GM21619 (cell line): ENCODE data around the gene TMEM123.

ENCODE experiments used
- ATAC-seq: cut with Tn5 transposase; IDR thresholded peaks from one replicate; pipeline ENCODE4 v1.9.1; 2021; ENCODE audit not compliant: unreplicated experiment

The TMEM123 gene

GRCh38 chr11:102426570-102426969, 26.0 kb downstream of the TMEM123 start:
- ATAC-seq = no peak

DNA sequence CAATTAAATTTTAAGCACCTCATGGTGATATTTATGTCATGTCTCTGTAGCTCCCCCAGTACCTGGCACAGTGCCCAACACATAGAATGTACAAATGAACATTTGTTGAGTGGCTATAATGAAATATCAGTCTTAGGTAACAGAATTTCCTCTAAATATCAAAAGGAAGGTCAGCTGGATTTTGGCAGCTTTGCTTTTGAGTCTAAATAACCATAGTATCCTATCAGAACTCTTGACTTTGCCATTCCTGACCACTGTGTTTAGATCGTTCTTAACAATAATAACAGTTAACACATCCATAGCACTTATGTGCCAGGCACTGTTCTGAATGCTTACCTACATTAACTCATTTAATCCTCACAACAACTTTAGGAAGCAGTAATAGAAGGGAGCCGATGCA, 26.6 kb downstream of the TMEM123 start:
- no peak for ATAC-seq

- ATAC-seq = no peak
Measured at GRCh38 chr11:102423936-102424335, 28.6 kb downstream of the TMEM123 start.

DNA sequence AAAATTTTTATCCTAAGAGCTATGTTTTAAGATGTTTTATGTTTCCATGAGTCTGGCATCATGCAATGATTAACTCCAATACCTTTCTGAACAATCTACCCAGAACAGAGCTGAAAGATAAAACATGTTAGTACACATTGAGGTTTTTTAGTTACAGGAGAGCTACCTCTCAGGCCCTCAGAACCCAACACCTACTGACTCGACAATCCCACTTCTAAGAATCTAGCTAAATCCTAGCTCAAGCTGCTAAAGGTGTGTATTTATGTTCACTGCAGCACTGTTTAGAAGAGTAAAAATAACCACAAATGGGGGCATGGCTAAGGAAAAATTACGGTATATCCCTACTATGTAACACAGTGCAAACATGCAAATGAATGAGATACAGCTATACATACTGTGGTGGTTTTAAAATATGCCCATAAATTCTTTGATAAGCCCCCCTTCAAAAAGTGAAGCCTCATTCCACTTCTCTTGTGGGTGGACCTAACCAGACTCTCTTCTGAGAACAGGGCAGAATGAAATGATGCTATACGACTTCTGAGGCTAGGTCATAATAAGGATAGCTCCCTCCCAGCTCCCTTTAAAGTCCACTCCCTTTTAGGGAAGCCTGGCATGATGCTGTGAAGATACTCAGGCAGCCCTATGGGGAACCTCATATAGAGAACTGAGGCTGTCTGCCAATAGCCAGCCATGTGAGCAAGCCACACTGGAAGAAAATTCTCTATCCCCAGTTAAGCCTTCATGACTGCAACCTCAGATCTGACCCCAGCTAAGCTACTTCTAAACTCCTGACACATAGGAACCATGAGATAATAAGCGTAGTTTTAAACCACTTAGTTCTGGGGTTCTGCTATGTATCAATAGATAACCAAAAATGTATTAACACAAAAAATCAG, 29.5 kb downstream of the TMEM123 start:
- ATAC-seq = no peak

- no peak for ATAC-seq
Measured at GRCh38 chr11:102421261-102421660, 31.3 kb downstream of the TMEM123 start.

DNA sequence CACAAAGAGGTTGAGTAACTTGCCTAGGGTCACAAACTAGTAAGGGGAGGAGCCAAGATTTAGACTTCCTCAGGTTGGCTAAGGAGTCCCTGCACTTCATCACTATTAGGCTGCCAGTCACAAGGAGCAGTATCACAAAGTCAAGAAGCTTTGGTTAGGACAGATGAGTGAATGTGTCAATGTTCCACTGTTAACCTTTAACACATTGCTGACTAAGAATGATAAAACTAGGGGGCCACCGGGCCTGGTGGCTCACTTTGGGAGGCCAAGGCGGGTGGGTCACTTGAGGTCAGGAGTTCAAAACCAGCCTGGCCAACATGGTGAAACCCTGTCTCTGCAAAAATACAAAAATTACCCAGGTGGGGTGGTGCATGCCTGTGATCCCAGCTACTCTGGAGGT, 32.0 kb downstream of the TMEM123 start:
- ATAC-seq = peak; percentile 88

DNA sequence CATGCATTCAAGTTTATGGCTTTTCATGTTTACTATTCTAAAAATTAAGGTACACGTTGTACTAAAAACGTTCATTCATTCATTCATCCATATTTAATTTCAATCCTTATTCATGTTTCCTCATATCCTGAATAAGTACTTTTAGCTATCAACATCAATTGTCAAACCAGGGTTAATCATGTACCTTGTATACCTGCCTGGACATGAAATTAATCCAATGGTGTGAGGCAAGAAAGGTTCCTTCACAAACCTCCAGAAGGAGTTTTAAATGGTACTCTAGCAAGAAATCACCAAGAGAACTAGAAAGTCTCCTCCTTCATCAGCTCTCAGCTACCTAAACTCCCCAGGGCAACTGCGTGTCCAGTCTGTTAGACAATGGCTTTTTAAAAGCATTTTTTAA, 33.4 kb downstream of the TMEM123 start:
- no peak for ATAC-seq

DNA sequence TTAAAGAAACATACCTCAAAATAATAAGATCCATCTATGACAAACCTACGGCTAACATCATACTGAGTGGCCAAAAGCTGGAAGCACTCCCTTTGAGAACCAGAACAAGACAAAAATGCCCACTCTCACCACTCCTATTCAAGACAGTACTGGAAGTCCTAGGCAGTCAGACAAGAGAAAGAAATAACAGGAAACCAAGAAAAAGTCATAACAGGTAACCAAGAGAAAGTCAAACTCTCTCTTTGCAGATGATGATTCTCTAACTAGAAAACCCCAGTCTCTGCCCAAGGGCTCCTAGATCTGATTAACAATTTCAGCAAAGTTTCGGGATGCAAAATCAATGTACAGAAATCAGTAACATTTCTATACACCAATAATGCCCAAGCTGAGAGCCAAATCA, 35.6 kb downstream of the TMEM123 start:
- ATAC-seq = no peak

DNA sequence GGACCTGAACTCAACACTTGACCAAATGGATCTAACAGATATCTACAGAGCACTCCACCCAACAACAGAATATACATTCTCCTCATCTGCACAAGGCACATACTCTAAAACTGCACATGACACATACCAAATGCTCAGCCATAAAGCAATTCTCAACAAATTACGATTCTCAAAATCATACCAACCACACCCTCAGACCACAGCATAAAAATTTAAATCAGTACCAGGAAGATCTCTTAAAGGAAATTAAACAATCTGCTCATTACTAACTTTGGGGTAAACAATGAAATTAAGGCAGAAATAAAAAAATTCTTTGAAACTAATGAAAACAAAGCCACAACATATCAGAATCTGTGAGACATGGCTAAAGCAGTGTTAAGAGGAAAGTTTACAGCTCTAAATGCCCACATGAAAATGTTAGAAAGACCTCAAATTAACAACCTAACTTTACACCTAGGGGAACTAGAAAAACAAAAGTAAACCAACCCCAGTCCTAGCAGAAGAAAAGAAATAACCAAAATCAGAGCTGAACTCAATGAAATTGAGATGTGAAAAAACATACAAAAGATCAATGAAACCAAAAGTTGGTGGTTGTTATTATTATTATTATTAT, 37.2 kb downstream of the TMEM123 start:
- no peak for ATAC-seq

GRCh38 chr11:102414559-102414958, 38.0 kb downstream of the TMEM123 start:
- ATAC-seq = no peak

- ATAC-seq = no peak
Measured at GRCh38 chr11:102413497-102413896, 39.1 kb downstream of the TMEM123 start.

DNA sequence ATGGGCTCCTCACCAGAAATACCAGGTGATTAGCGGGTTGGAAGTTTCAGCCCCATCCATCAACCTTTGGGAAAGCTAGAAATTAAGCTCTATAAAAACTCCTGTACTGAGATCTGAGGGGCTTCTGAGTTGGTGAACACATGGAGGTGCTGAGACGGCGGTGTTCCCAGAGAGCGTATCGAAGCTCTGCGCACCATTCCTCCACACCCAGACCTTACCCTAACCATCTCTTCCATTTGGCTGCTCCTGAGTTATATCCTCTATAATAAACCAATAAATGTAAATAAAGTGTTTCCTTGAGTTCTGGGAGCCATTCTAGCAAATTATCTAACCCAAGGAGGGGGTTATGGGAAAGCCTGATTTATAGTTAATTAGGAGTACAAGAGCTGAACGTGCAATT, 41.4 kb downstream of the TMEM123 start:
- no peak for ATAC-seq

DNA sequence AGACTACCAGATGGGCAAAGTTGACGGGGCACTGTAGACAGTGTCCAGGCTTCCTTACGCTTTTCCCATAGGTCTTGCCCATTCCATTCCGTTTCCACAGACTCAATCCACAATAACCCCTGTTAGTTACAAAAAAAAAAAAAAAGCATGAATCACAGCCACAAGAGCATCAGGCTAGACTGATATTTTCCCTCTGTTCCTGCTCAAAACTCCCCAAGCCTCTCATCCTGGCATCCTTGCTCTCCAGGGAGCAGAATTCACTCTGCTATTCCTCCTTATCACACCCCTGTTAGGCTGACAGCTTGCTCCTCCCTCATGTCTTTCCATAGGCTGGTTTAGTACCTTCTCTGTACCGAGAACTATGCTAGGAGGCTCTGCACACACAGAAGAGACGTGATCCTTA, 42.2 kb downstream of the TMEM123 start:
- no peak for ATAC-seq

GRCh38 chr11:102408339-102408738, 44.2 kb downstream of the TMEM123 start:
- no peak for ATAC-seq

GRCh38 chr11:102407901-102408300, 44.7 kb downstream of the TMEM123 start:
- ATAC-seq = no peak

GRCh38 chr11:102406099-102406498, 46.5 kb downstream of the TMEM123 start:
- ATAC-seq = no peak

DNA sequence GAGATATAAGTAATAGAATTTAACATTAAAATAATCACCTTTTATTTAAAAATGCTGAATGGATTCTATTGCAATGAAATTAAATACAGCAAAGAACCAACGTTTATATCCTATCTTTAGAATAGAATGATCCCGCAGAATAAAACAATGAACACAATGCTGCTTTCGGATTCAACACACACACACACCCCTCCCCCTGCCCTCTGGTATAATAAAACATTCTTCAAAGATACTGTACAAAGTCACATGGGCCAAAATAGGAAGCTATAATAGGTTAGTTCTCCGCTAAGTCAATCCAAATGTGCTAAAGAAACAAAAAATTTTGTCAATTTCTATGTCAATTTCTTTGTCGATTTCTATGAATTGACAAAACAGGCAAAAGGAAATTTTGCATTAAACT, 47.1 kb downstream of the TMEM123 start:
- ATAC-seq = no peak

GRCh38 chr11:102402548-102402947, 50.0 kb downstream of the TMEM123 start:
- ATAC-seq = no peak

GRCh38 chr11:102401905-102402304, 50.7 kb downstream of the TMEM123 start:
- ATAC-seq = no peak

DNA sequence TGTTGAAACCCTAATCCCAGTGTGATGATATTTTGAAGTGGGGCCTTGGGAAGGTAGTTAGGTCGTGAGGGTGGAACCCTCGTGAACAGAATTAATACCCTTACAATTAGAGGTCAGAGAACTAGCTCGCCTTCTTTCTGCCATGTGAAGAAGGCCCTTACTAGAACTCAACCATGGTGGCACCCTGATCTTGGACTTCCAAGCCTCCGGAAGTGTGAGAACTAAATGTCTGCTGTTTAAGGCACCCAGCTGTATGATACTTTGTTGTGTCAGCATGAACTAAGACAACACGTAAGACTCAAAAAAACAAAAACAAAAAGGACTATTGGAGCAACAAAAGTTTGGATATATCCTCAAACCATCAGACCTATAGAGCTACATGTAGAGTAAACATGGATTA, 52.0 kb downstream of the TMEM123 start:
- no peak for ATAC-seq

- ATAC-seq = no peak
Measured at GRCh38 chr11:102399189-102399588, 53.4 kb downstream of the TMEM123 start.

DNA sequence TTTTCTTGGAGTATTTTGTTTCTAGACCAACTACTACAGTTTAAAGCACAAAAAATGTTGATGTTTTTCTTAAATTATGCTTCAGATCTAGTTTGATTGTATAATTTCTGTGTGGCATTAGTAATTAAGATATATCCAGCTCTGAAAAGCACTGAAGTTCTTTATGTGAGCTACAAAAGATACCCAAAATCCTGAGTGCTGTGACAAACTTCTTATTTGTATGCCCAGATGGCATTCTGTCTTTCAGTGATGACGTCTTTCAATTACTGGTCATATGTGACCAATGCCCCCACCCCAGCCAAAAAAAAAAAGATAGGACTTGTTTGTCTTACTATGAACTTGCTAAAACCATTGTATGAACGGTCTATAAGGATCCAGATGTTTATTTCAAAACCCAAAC, 54.3 kb downstream of the TMEM123 start:
- no peak for ATAC-seq
